ENCODE measurements around the gene BICD1. TPM values are rescaled to one million over a fixed set of nuclear protein-coding genes. Genes with fewer than 3 reads are reported as not detected.

BICD1 gene
- polyA plus RNA-seq, 2 of the 4 experiments (the other 2 are of a cell fraction) = 13.0 to 24.3 TPM

- ATAC-seq = no peak
- POLR2A ChIA-PET = no interaction called here
- CTCF ChIA-PET = interaction anchor here (0.6 to 2.4 kb wide), 2 partner anchors 17 to 77 kb away, joined by 4 to 5 read pairs; no protein-coding TSS in a partner anchor
- FAIRE-seq = no peak
- Histone ChIP-seq H3K4me2 (no peak overlapping the region), H3K27ac (no peak overlapping the region), H3K4me3 (no peak overlapping the region), H3K4me1 (peaks cover 10% of the 10 kb centered on the region), H3K9me3 (no peaks in the 10 kb centered on the region)
- no peak for DNase-seq (ENCODE audit: low read depth in 1 of 2, low spot score in 1 of 2)
- TF ChIP-seq ZC3H11A (IDR thresholded peaks at IDR 0.05) (no peak), RNF2 (IDR thresholded peaks at IDR 0.05; ENCODE audit: borderline replicate concordance, low read depth) (no peak), ZFP36 (IDR thresholded peaks at IDR 0.05; ENCODE audit: borderline replicate concordance, partially characterized antibody) (no peak), CHD4 (IDR thresholded peaks at IDR 0.05; ENCODE audit: borderline replicate concordance) (no peak), CEBPB (IDR thresholded peaks at IDR 0.05) (no peak), ELK1 (IDR thresholded peaks at IDR 0.05; ENCODE audit: low read depth, low read length) (no peak), HOXB13 (CRISPR knock-in tag; IDR thresholded peaks at IDR 0.05; ENCODE audit: low read depth) (no peak), CTCF (IDR thresholded peaks at IDR 0.05) (no peak), TP53 (CRISPR knock-in tag; IDR thresholded peaks at IDR 0.05) (no peak), BCL3 (IDR thresholded peaks at IDR 0.05) (no peak)
These were observed 32.2 kb upstream of the BICD1 start for GRCh38 chr12:32074432-32074831.

- TF ChIP-seq CBX2 (IDR thresholded peaks at IDR 0.05; ENCODE audit: borderline replicate concordance, low read depth) (no peak), HMGXB4 (CRISPR knock-in tag; IDR thresholded peaks at IDR 0.05; ENCODE audit: borderline replicate concordance) (no peak), POLR2A (IDR thresholded peaks at IDR 0.05; ENCODE audit: low read length) (no peak), CHD4 (IDR thresholded peaks at IDR 0.05; ENCODE audit: borderline replicate concordance) (no peak)
- POLR2A ChIA-PET = no interaction called here
- CTCF ChIA-PET = interaction anchor here (0.7 to 2.4 kb wide), 5 partner anchors 14 to 235 kb away, joined by 3 to 10 read pairs (median 5); no protein-coding TSS in a partner anchor
These were observed 29.7 kb upstream of the BICD1 start for GRCh38 chr12:32076941-32077340.

GRCh38 chr12:32080435-32080834, 26.2 kb upstream of the BICD1 start:
- Histone ChIP-seq H3K4me3 (no peak overlapping the region), H3K4me1 (no peaks in the 10 kb centered on the region), H3K9me3 (no peaks in the 10 kb centered on the region), H3K4me2 (no peak overlapping the region), H3K27ac (no peak overlapping the region)
- DNase-seq (ENCODE audit: low read depth in 1 of 2, low spot score in 1 of 2) (no peak), FAIRE-seq (no peak), ATAC-seq (no peak)
- TF ChIP-seq HES2 (IDR thresholded peaks at IDR 0.05) = no peak
- TF ChIP-seq ZC3H11A (IDR thresholded peaks at IDR 0.05) = no peak
- TF ChIP-seq ZNF302 (CRISPR knock-in tag; IDR thresholded peaks at IDR 0.05) = no peak
- no peak for TF ChIP-seq FOSL2 (IDR thresholded peaks at IDR 0.05)
- TF ChIP-seq FOSL2 (CRISPR knock-in tag; IDR thresholded peaks at IDR 0.05) = no peak
- no peak for TF ChIP-seq NFE2L2 (conservative IDR thresholded peaks at IDR 0.05; ENCODE audit: low read length)
- no peak for TF ChIP-seq EHMT2 (IDR thresholded peaks at IDR 0.05; ENCODE audit: low read depth)
- TF ChIP-seq RARB (CRISPR knock-in tag; IDR thresholded peaks at IDR 0.05) = no peak
- no peak for TF ChIP-seq SREBF2 (IDR thresholded peaks at IDR 0.05)
- no peak for TF ChIP-seq JUN (IDR thresholded peaks at IDR 0.05)
- no peak for TF ChIP-seq MAZ (IDR thresholded peaks at IDR 0.05; ENCODE audit: borderline replicate concordance, low read depth, low read length)
- TF ChIP-seq MAFK (IDR thresholded peaks at IDR 0.05; ENCODE audit: partially characterized antibody) = no peak
- TF ChIP-seq KDM5A (IDR thresholded peaks at IDR 0.05) = no peak
- no peak for TF ChIP-seq CHD4 (IDR thresholded peaks at IDR 0.05; ENCODE audit: borderline replicate concordance)
- TF ChIP-seq CEBPB (IDR thresholded peaks at IDR 0.05) = no peak
- WGBS (ENCODE audit: missing lambda C conversion rate) = 90% methylated on average over 3 of the region's 3 CpGs
- ChIA-PET POLR2A (no interaction called here), CTCF (interaction anchor here (1.0 to 1.6 kb wide), 2 partner anchors 12 to 19 kb away, joined by 3 read pairs; no protein-coding TSS in a partner anchor)

More at GRCh38 chr12:32076941-32077340, 29.7 kb upstream of the BICD1 start:
- no peak overlapping the region for H3K4me3 ChIP-seq
- DNase-seq (ENCODE audit: low read depth in 1 of 2, low spot score in 1 of 2) (no peak), FAIRE-seq (no peak), ATAC-seq (no peak)
- no peaks in the 10 kb centered on the region for H3K9me3 ChIP-seq
- no peaks in the 10 kb centered on the region for H3K4me1 ChIP-seq
- no peak overlapping the region for H3K27ac ChIP-seq
- H3K4me2 ChIP-seq = no peak overlapping the region
- 65% methylated on average over 4 of the region's 4 CpGs for WGBS (ENCODE audit: missing lambda C conversion rate)
